ENCODE results near the gene SLC6A19. TPM values are rescaled to one million over a fixed set of nuclear protein-coding genes. Genes with fewer than 3 reads are reported as not detected.

The SLC6A19 gene
- total and polyA plus RNA-seq, 2 of the 13 experiments (the other 11 are each of a cell fraction or from before 2014, with no cell fraction given) = 0.02 TPM; not detected in 1

- TF ChIP-seq ZNF280D (CRISPR knock-in tag; IDR thresholded peaks at IDR 0.05) = 0 out of 2 replicates have a peak, but pooled peaks have one; percentile 56
- peak; percentile 93 for TF ChIP-seq CHD2 (IDR thresholded peaks at IDR 0.05; ENCODE audit: low read depth, low read length)
- TF ChIP-seq, protein P1, sequence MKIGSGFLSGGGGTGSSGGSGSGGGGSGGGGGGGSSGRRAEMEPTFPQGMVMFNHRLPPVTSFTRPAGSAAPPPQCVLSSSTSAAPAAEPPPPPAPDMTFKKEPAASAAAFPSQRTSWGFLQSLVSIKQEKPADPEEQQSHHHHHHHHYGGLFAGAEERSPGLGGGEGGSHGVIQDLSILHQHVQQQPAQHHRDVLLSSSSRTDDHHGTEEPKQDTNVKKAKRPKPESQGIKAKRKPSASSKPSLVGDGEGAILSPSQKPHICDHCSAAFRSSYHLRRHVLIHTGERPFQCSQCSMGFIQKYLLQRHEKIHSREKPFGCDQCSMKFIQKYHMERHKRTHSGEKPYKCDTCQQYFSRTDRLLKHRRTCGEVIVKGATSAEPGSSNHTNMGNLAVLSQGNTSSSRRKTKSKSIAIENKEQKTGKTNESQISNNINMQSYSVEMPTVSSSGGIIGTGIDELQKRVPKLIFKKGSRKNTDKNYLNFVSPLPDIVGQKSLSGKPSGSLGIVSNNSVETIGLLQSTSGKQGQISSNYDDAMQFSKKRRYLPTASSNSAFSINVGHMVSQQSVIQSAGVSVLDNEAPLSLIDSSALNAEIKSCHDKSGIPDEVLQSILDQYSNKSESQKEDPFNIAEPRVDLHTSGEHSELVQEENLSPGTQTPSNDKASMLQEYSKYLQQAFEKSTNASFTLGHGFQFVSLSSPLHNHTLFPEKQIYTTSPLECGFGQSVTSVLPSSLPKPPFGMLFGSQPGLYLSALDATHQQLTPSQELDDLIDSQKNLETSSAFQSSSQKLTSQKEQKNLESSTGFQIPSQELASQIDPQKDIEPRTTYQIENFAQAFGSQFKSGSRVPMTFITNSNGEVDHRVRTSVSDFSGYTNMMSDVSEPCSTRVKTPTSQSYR (CRISPR knock-in tag; IDR thresholded peaks at IDR 0.05; ENCODE audit: borderline replicate concordance) = peak; percentile 21; the same call in 1 of the 2 replicates
- peak; percentile 76 for TF ChIP-seq STAG1 (CRISPR knock-in tag; IDR thresholded peaks at IDR 0.05)
- TF ChIP-seq CERS6 (CRISPR knock-in tag; IDR thresholded peaks at IDR 0.05) = no peak
- TF ChIP-seq, protein P2, sequence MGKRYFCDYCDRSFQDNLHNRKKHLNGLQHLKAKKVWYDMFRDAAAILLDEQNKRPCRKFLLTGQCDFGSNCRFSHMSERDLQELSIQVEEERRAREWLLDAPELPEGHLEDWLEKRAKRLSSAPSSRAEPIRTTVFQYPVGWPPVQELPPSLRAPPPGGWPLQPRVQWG (CRISPR knock-in tag; IDR thresholded peaks at IDR 0.05; ENCODE audit: borderline replicate concordance, low read depth) = no peak
- TF ChIP-seq ZNF788 (CRISPR knock-in tag; IDR thresholded peaks at IDR 0.05; ENCODE audit: borderline replicate concordance) = peak; percentile 64; the same call in 1 of the 2 replicates
- TF ChIP-seq FOXJ3 (CRISPR knock-in tag; IDR thresholded peaks at IDR 0.05; ENCODE audit: borderline replicate concordance) = no peak
- TF ChIP-seq NCOA5 (CRISPR knock-in tag; IDR thresholded peaks at IDR 0.05) = no peak
- peak; percentile 30; the same call in 1 of the 2 replicates for TF ChIP-seq ZBTB7B (CRISPR knock-in tag; IDR thresholded peaks at IDR 0.05)
- TF ChIP-seq KLF11 (CRISPR knock-in tag; IDR thresholded peaks at IDR 0.05) = no peak
- 0 out of 2 replicates have a peak, but pooled peaks have one; percentile 7 for TF ChIP-seq NR2F2 (IDR thresholded peaks at IDR 0.05; ENCODE audit: borderline replicate concordance, low read depth)
- TF ChIP-seq GATAD2A (CRISPR knock-in tag; IDR thresholded peaks at IDR 0.05) = peak; percentile 52
- TF ChIP-seq MTA1 (CRISPR knock-in tag; IDR thresholded peaks at IDR 0.05; ENCODE audit: borderline replicate concordance) = 0 out of 2 replicates have a peak, but pooled peaks have one; percentile 33
- TF ChIP-seq AHR (CRISPR knock-in tag; IDR thresholded peaks at IDR 0.05) = no peak
These were observed 27.1 kb upstream of the SLC6A19 start (continued) for GRCh38 chr5:1174122-1174936.

Measured in HepG2 (cell line).